ENCODE data around the gene TADA3.

TADA3 gene

GRCh38 chr3:9809615-9810432 lies 17.6 kb upstream of the TADA3 start, which contains the start of gene TTLL3:
TSS of gene TTLL3 (plus strand) at chr3:9810262. CDS start at chr3:9810662, 400 bp downstream.
- DNase-seq (ENCODE audit: low read depth, low spot score): peak; percentile 50
- peak within 1 kb of the TSS; percentile 37 for H3K4me3 ChIP-seq (ENCODE audit: low read depth, low read length)
- no peak for TF ChIP-seq CTCF (IDR thresholded peaks at IDR 0.05; ENCODE audit: low read depth, low read length)
- in situ Hi-C loops (cut with HindIII; ENCODE audit: low sequenced_read_pairs): no loop called here

- peak overlapping the region; percentile 37 for H3K4me3 ChIP-seq (ENCODE audit: low read depth, low read length)
- TF ChIP-seq CTCF (IDR thresholded peaks at IDR 0.05; ENCODE audit: low read depth, low read length): no peak
- in situ Hi-C loops (cut with HindIII; ENCODE audit: low sequenced_read_pairs): no loop called here
- no peak for DNase-seq (ENCODE audit: low read depth, low spot score)
These were observed 17.0 kb upstream of the TADA3 start for GRCh38 chr3:9809239-9809614.

GRCh38 chr3:9808345-9809037 lies 16.2 kb upstream of the TADA3 start:
- DNase-seq (ENCODE audit: low read depth, low spot score): no peak
- H3K4me3 ChIP-seq (ENCODE audit: low read depth, low read length): no peak overlapping the region
- in situ Hi-C loops (cut with HindIII; ENCODE audit: low sequenced_read_pairs): no loop called here
- peak; percentile 44 for TF ChIP-seq CTCF (IDR thresholded peaks at IDR 0.05; ENCODE audit: low read depth, low read length)

GRCh38 chr3:9807981-9808344 lies 15.7 kb upstream of the TADA3 start:
- no peak overlapping the region for H3K4me3 ChIP-seq (ENCODE audit: low read depth, low read length)
- DNase-seq (ENCODE audit: low read depth, low spot score): no peak
- in situ Hi-C loops (cut with HindIII; ENCODE audit: low sequenced_read_pairs): no loop called here
- no peak for TF ChIP-seq CTCF (IDR thresholded peaks at IDR 0.05; ENCODE audit: low read depth, low read length)

GRCh38 chr3:9806688-9807589 lies 14.7 kb upstream of the TADA3 start:
- in situ Hi-C loops (cut with HindIII; ENCODE audit: low sequenced_read_pairs): no loop called here
- no peak for TF ChIP-seq CTCF (IDR thresholded peaks at IDR 0.05; ENCODE audit: low read depth, low read length)
- no peak overlapping the region for H3K4me3 ChIP-seq (ENCODE audit: low read depth, low read length)
- DNase-seq (ENCODE audit: low read depth, low spot score): no peak

GRCh38 chr3:9806137-9806536 lies 13.9 kb upstream of the TADA3 start:
- DNase-seq (ENCODE audit: low read depth, low spot score): no peak
- no peak overlapping the region for H3K4me3 ChIP-seq (ENCODE audit: low read depth, low read length)
- in situ Hi-C loops (cut with HindIII; ENCODE audit: low sequenced_read_pairs): no loop called here
- TF ChIP-seq CTCF (IDR thresholded peaks at IDR 0.05; ENCODE audit: low read depth, low read length): no peak
